ENCODE measurements around the gene GBGT1. TPM values are rescaled to one million over a fixed set of nuclear protein-coding genes. Genes with fewer than 3 reads are reported as not detected.

The GBGT1 gene
- total and polyA plus RNA-seq, 9 of the 15 experiments (the other 6 are each of a cell fraction or from before 2014, with no cell fraction given), result 0.55 to 25.8 (median 13.7) TPM

GRCh38 chr9:133149130-133150015, 14.3 kb downstream of the GBGT1 start (continued):
- TF ChIP-seq E4F1 (CRISPR knock-in tag; IDR thresholded peaks at IDR 0.05; ENCODE audit: borderline replicate concordance), result no peak; the same call in 1 of the 2 replicates
- TF ChIP-seq MXD1 (CRISPR knock-in tag; IDR thresholded peaks at IDR 0.05; ENCODE audit: borderline replicate concordance, poor library complexity, severe bottlenecking), result peak; percentile 75
- TF ChIP-seq ZNF23 (CRISPR knock-in tag; IDR thresholded peaks at IDR 0.05), result no peak
- no peak for TF ChIP-seq ZFP91 (CRISPR knock-in tag; IDR thresholded peaks at IDR 0.05)
- TF ChIP-seq ZKSCAN1 (IDR thresholded peaks at IDR 0.05; ENCODE audit: low read depth, low read length), result no peak; the same call in 1 of the 2 replicates
- no peak for TF ChIP-seq TAF1 (IDR thresholded peaks at IDR 0.05; ENCODE audit: control insufficient read depth, extremely low read depth, insufficient read depth, low read length, severe bottlenecking)
- TF ChIP-seq CREB3 (tag; conservative IDR thresholded peaks at IDR 0.05; ENCODE audit: low read depth), result peak; percentile 83; the same call in 1 of the 2 replicates
- TF ChIP-seq MEF2A (IDR thresholded peaks at IDR 0.05; ENCODE audit: control insufficient read depth, low read depth, low read length), result no peak
- TF ChIP-seq ZBTB34 (CRISPR knock-in tag; IDR thresholded peaks at IDR 0.05), result no peak; the same call in 1 of the 2 replicates
- TF ChIP-seq ZNF592 (IDR thresholded peaks at IDR 0.05), result peak; percentile 84
- TF ChIP-seq WHSC1 (IDR thresholded peaks at IDR 0.05; ENCODE audit: low read length), result no peak

Measured in K562 (cell line).